WI38 (cell line): ENCODE measurements around the gene FNDC5.
"Not testable (repeated sequence)": the region's sequence is repeated elsewhere in the genome, so short reads cannot be mapped to it uniquely, and the experiment has no call there.

Experiments
- H3K4me3 ChIP-seq: 2 replicates; pipeline ENCODE4 v1.5.1; 2011; ENCODE audit warnings: low read depth, mild to moderate bottlenecking, control low read depth, low read length
- TF ChIP-seq, protein P1 (sequence below): IDR thresholded peaks from 2 replicates; pipeline ENCODE4 v1.5.1; 2012; ENCODE audit warnings: low read depth, mild to moderate bottlenecking, control low read depth, low read length

Gene FNDC5

DNA sequence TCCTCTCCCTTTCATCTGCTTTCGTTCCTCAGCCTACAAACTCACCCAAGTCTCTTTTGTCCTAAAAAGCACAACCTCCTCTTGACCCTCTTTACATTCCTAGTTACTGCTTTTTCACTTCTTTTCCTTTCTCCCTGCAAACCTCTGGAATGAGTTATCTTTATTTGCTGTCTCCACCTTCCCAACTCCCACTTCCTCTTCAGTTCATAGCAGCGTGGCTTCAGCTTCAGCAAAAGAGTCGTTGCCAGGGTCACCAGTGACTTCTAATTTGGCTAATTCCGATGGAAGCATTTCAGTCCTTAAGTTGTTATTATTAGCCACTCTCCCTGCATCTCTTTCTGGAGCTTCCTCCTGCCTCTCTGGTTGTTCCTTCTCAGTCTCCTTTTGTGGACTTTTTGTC, 36.7 kb upstream of the FNDC5 start:
- no peak overlapping the region for H3K4me3 ChIP-seq
- TF ChIP-seq, protein P1, sequence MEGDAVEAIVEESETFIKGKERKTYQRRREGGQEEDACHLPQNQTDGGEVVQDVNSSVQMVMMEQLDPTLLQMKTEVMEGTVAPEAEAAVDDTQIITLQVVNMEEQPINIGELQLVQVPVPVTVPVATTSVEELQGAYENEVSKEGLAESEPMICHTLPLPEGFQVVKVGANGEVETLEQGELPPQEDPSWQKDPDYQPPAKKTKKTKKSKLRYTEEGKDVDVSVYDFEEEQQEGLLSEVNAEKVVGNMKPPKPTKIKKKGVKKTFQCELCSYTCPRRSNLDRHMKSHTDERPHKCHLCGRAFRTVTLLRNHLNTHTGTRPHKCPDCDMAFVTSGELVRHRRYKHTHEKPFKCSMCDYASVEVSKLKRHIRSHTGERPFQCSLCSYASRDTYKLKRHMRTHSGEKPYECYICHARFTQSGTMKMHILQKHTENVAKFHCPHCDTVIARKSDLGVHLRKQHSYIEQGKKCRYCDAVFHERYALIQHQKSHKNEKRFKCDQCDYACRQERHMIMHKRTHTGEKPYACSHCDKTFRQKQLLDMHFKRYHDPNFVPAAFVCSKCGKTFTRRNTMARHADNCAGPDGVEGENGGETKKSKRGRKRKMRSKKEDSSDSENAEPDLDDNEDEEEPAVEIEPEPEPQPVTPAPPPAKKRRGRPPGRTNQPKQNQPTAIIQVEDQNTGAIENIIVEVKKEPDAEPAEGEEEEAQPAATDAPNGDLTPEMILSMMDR: no peak

DNA sequence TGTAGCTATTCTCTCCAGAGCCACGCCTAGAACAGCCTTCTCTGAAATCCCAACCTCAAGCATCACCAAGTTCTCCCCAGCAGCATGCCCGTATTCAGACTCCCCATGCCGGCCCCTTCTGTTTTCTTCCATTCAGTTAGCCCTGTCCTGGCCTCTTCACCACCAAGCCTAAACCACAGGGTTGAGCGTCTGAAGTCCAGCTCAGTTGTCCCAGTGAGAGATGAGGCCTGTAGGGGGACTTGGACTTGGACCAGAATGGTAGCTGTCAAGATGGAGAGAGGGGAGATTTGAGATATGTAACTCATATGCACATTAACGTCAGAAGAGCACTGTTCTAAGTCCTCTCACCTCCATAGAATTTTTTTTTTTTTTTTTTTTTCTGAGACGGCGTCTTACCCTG, 35.9 kb upstream of the FNDC5 start:
- TF ChIP-seq, protein P1: no peak
- H3K4me3 ChIP-seq: no peak overlapping the region

DNA sequence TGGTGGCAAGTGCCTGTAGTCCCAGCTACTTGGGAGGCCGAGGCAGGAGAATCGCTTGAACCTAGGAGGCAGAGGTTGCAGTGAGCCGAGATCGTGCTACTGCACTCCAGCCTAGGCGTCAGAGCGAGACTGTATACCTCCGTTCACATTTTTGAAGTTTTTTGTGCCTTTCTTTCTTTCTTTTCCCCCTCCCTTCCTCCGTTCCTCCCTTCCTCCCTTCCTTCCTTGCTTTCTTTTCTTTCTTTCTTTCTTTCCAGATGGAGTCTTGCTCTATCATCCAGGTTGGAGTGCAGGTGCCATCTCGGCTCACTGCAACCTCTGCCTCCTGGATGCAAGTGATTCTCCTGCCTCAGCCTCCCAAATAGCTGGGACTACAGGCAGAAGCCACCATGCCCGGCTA, 34.9 kb upstream of the FNDC5 start:
- not testable (repeated sequence) for H3K4me3 ChIP-seq

DNA sequence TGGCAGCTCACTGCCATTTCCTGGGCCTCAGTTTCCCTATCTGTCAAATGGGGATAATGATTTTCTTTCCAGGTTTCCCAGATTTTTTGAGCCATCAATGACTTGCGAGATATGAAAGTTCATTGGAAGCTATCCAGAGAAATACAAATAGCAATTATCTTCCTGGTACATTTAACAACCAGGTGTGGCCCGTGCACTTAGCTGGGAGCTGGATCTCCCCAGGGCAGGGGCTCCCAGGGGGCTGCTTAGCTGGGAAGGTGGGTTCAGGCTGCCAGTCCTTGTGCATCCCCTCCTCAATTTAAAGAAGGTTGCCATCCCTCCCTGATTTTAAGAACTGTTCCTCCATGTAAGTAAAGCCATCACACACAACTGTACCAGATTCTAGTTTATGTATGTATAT, 34.1 kb upstream of the FNDC5 start:
- TF ChIP-seq, protein P1: no peak
- no peak overlapping the region for H3K4me3 ChIP-seq

DNA sequence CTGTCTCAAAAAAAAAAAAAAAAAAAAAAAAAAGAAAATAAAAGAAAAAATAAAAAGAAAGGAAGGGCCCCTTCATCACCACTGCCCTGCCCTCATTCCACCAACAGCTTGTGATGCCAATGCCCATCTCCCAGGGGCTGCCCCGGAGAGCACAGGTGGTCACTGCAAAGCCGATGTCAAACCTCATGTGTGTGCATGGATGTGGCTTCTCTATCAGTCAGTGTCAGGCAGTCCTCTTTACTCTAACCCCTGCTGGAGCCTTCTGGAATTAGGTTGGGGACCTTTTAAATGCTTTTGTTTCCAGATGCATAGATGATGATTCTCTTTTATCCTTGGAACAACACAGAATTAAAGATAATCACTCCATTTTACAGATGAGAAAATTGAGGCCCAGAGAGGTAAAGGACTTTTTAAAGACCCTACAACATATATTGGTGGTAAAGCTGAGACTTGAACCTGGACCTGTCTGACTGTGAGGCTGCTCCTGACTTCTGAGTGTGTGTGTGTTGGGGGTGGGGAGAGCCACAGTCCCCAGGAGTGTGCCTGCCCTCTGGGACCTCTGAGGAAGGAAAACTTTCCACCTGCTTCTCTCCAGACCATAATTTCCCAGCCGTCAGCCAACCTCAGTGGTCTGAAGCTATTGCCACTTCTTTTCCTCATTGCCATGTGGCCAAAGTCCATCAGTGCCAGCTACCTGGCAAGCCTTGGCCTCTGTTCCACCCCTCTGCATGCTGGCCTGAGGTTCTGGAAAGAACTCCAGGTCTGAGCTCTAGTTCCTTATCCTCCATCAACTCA, 33.5 kb upstream of the FNDC5 start:
- no peak overlapping the region for H3K4me3 ChIP-seq
- TF ChIP-seq, protein P1: no peak

DNA sequence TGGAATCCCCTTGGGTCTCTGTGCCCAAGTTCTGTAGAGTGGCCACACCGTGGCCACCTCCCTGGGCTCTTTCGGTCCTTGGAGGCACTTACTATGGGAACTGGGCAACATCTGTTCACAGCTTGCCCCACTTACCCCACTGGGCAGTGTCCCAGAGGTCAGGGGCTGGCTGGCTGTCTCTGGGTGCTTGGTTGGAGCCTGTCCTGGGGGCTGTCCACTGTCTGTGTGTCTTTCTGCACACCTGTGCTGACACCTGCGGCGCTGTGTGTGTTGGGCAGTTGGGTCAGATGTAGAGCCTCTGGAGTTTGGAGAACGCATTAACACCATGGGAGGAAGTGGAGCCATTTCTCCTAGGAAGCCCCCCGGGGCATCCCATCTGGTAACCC, 31.8 kb upstream of the FNDC5 start:
- TF ChIP-seq, protein P1: no peak
- no peak overlapping the region for H3K4me3 ChIP-seq

DNA sequence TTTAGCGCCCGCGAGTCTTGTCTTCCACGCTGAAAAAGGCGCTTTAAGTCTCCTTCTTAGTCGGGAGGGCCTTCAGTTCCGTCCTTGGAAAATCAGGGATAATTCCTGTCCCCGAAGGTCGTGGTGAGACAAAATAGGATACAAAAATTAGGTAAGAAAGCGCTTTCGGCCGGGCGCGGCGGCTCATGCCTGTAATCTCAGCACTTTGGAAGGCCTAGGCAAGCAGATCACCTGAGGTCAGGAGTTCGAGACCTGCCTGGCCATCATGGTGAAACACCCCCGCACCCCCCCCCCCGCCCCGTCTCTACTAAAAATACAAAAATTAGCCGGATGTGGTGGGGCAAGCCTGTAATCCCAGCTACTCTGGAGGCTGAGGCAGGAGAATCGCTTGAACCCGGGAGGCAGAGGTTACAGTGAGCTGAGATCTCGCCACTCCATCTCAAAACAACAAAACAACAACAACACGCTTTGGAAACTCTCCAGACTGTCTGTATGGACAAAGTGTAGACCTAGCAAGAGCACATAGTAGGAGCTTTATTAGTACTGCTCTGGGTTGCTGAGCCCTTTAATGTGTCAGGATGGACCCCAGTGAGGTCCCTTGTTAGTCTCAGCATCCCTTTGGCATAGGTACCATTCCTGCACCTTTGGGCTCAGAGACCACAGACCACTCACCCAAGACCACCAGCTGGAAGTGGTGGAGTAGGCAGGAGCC, 31.3 kb upstream of the FNDC5 start:
- peak overlapping the region; percentile 61 for H3K4me3 ChIP-seq
- TF ChIP-seq, protein P1: no peak
